Endothelial cell of umbilical vein (primary cell): Measurements from ENCODE around the gene HYOU1. TPM values are rescaled to one million over a fixed set of nuclear protein-coding genes. Genes with fewer than 3 reads are reported as not detected.

Experiments used
- BruUV-seq: library from RNA; stranded (reverse); fragments of 400-500 nt; replicated peaks from 2 replicates; lab custom pipeline; 2021; lab: Mats Ljungman, UMichigan
- CTCF ChIA-PET: fragments of 300-600, 350-600 bp; sonication (Branson Sonifier 250); formaldehyde crosslinking; loops from one replicate; lab custom pipeline; 2021; ENCODE audit warnings: antibody characterized with exemption, inconsistent platforms; lab: Charles Lee
- POLR2A ChIA-PET: fragments of 300-600, 350-600 bp; sonication (Branson Sonifier 250); formaldehyde crosslinking; loops from one replicate; lab custom pipeline; 2021; ENCODE audit warnings: antibody characterized with exemption, inconsistent platforms; lab: Charles Lee
- DNase-seq: peaks from one replicate; pipeline ENCODE4 v3.0.0-alpha.2; 2011; ENCODE audit warnings: low read depth, low spot score
- FAIRE-seq: peaks from 2 replicates; lab custom pipeline; 2011; peaks lifted over from hg19 to GRCh38; lab: Jason Lieb, UNC
- H2AFZ ChIP-seq: 2 replicates; pipeline ENCODE4 v1.6.0; 2012; ENCODE audit warnings: low read depth, low read length, control low read depth, inconsistent platforms
- H3K27ac ChIP-seq: 2 replicates; pipeline ENCODE4 v1.5.1; 2011; ENCODE audit warnings: low read depth, mild to moderate bottlenecking, control low read depth, low read length, moderate library complexity; ENCODE audit not compliant: insufficient read depth
- H3K27me3 ChIP-seq, 2 experiments: 2 replicates each; pipeline versions ENCODE4 v1.6.0 to v1.6.1; 2011; ENCODE audit warnings: low read length in 2 of 2, mixed read lengths in 1 of 2; ENCODE audit not compliant: control insufficient read depth in 2 of 2, insufficient read depth in 2 of 2
- H3K36me3 ChIP-seq, 2 experiments: 2 replicates in 1 of 2; 3 replicates in 1 of 2; pipeline ENCODE4 v1.5.1; 2011; ENCODE audit warnings: low read length in 2 of 2, mild to moderate bottlenecking in 1 of 2, moderate library complexity in 1 of 2; ENCODE audit not compliant: control insufficient read depth in 2 of 2, insufficient read depth in 2 of 2; ENCODE audit errors: extremely low read depth in 1 of 2
- H3K4me1 ChIP-seq: 3 replicates; pipeline ENCODE4 v1.5.1; 2011; ENCODE audit warnings: mild to moderate bottlenecking, low read length; ENCODE audit not compliant: control insufficient read depth, insufficient read depth; ENCODE audit errors: extremely low read depth
- H3K4me2 ChIP-seq: 2 replicates; pipeline ENCODE4 v1.6.1; 2011; ENCODE audit warnings: low read length, control low read depth, mixed read lengths; ENCODE audit not compliant: insufficient read depth
- H3K4me3 ChIP-seq, 3 experiments: fragments of 200-600 bp in 1 of 3; sonication (generic), shearing (Covaris generic) in 1 of 3; replicated peaks in 1 of 3; 2 replicates each; pipeline ENCODE4 v1.5.1; 2011 to 2016; ENCODE audit warnings: control low read depth in 3 of 3, low read length in 3 of 3, mild to moderate bottlenecking in 2 of 3, inconsistent platforms in 1 of 3, low read depth in 1 of 3, moderate library complexity in 1 of 3; ENCODE audit not compliant: insufficient read depth in 1 of 3
- H3K79me2 ChIP-seq: 2 replicates; pipeline ENCODE4 v1.6.0; 2012; ENCODE audit warnings: low read length, inconsistent platforms; ENCODE audit not compliant: control insufficient read depth, insufficient read depth
- H3K9ac ChIP-seq: replicated peaks from 2 replicates; pipeline ENCODE3; 2011; ENCODE audit warnings: low read length, control low read depth; ENCODE audit not compliant: insufficient read depth; ENCODE audit errors: extremely low read depth
- H3K9me1 ChIP-seq: replicated peaks from 3 replicates; pipeline ENCODE4 v1.6.0; 2011; ENCODE audit warnings: mild to moderate bottlenecking, low read length; ENCODE audit not compliant: control insufficient read depth, insufficient read depth; ENCODE audit errors: extremely low read depth
- H3K9me3 ChIP-seq: replicated peaks from 2 replicates; pipeline ENCODE4 v1.5.1; 2012; ENCODE audit warnings: low read length, inconsistent platforms; ENCODE audit not compliant: control insufficient read depth, insufficient read depth
- H4K20me1 ChIP-seq: replicated peaks from 2 replicates; pipeline ENCODE3; 2011; ENCODE audit warnings: mild to moderate bottlenecking, low read length; ENCODE audit not compliant: control insufficient read depth, insufficient read depth; ENCODE audit errors: extremely low read depth
- CTCF ChIP-seq, 2 donors: IDR thresholded peaks; 1 replicate in 1 of 2; 2 replicates in 1 of 2; pipeline ENCODE4 v1.5.1; 2011; ENCODE audit warnings: low read length in 2 of 2, mild to moderate bottlenecking in 2 of 2, moderate library complexity in 2 of 2, control low read depth in 1 of 2, inconsistent platforms in 1 of 2, low read depth in 1 of 2; ENCODE audit not compliant: insufficient read depth in 1 of 2; ENCODE audit errors: extremely low read depth in 1 of 2
- EZH2 ChIP-seq: IDR thresholded peaks from 2 replicates; pipeline ENCODE4 v1.6.1; 2012; ENCODE audit warnings: borderline replicate concordance, low read depth, mild to moderate bottlenecking, moderate library complexity, low read length, inconsistent platforms; ENCODE audit not compliant: severe bottlenecking
- FOS ChIP-seq: IDR thresholded peaks from 2 replicates; pipeline ENCODE4 v1.6.1; 2011; ENCODE audit warnings: mild to moderate bottlenecking, low read length, moderate library complexity, borderline replicate concordance; ENCODE audit not compliant: insufficient read depth
- GATA2 ChIP-seq: IDR thresholded peaks from 2 replicates; pipeline ENCODE4 v1.7.0; 2011; ENCODE audit warnings: low read depth, mild to moderate bottlenecking, moderate library complexity, mixed read lengths, low read length; ENCODE audit not compliant: insufficient read length, insufficient read depth
- JUN ChIP-seq: IDR thresholded peaks from 2 replicates; pipeline ENCODE4 v1.6.1; 2011; ENCODE audit warnings: borderline replicate concordance, low read depth; ENCODE audit not compliant: insufficient read length, insufficient read depth
- MYC ChIP-seq: IDR thresholded peaks from one replicate; pipeline ENCODE4 v1.6.1; 2011; ENCODE audit warnings: mild to moderate bottlenecking, low read depth, low read length
- POLR2A ChIP-seq: IDR thresholded peaks from 2 replicates; pipeline ENCODE4 v1.6.1; 2012; ENCODE audit warnings: low read depth, mild to moderate bottlenecking, control low read depth, low read length
- POLR2AphosphoS5 ChIP-seq: IDR thresholded peaks from 2 replicates; pipeline ENCODE4 v1.6.1; 2012; ENCODE audit warnings: low read depth, mild to moderate bottlenecking, control low read depth, low read length, moderate library complexity; ENCODE audit not compliant: insufficient read depth
- dilution Hi-C: fragments of 300-500 bp; cut with MboI; formaldehyde crosslinking; loops from one replicate; pipeline ENCODE4 v1.15.0; 2019; ENCODE audit warnings: low sequenced_read_pairs; ENCODE audit not compliant: extremely low pct_ligation_motif_present
- intact Hi-C: fragments of 100-400 bp; cut with micrococcal nuclease; formaldehyde crosslinking; loops from one replicate; pipeline ENCODE4 v1.10.0; 2022
- polyA plus RNA-seq, 4 experiments: library from polyadenylated mRNA; depleted of rRNA in 3 of 4; stranded (reverse) in 3 of 4; unstranded in 1 of 4; fragments of >200 nt; gene quantifications; 2 replicates each; pipeline versions ENCODE4 v1.2.1 to v1.2.3, GENCODE V29; 2011 to 2012; ENCODE audit warnings: missing spikeins in 1 of 4
- total RNA-seq: library from RNA; stranded (reverse); gene quantifications from 2 replicates; pipeline ENCODE4 v1.2.3, GENCODE V29; 2021
- TF ChIP-seq, protein P1 (sequence below): IDR thresholded peaks from 2 replicates; pipeline ENCODE4 v1.6.1; 2011; ENCODE audit not compliant: insufficient read depth, insufficient read length

The HYOU1 gene
- total and polyA plus RNA-seq, 2 donors (not counting 3 experiments of a cell fraction or from before 2014, with no cell fraction given) = 302 to 318 TPM

DNA sequence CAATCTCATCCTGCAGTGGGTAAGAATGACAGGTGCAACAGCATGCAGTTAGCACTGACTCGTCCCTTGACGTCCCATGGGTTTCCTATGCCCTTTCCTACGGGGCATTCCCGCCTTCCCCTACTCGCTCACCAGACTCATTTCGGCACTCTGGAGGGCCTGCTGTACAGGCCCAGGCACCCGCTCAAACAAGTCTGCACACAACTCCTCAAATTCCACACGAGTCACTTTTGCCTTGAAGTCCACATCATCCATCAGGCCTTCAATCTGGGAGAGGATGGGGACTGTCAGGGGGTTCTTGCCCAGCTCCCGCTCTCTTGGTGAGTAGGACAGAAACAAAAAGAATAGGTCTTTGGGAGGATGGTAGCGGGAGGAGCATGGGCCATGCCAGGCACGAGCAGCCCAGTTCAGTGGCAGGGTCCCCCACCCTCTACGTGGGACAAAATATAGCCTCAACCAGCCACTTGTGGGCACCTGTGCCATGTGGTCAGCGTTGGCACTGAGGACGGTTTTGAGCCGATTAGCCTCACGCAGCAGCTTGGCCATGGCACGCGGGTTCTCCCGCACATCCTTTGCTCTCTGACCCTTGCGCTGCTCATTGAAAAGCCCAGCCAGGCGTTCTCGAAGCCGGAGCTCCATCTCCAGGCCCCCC is 4.7 kb downstream of the HYOU1 start:
- CTCF ChIA-PET = no interaction called here
- H4K20me1 ChIP-seq = no peaks in the 10 kb centered on the region

More for the DNA sequence above, 4.7 kb downstream of the HYOU1 start:
- dilution Hi-C loops (no loop called here), intact Hi-C loops (no loop called here)
- Histone ChIP-seq H3K36me3 (peaks cover 27 to 68% of the 10 kb centered on the region in 2 experiments), H3K27ac (no peak overlapping the region), H3K27me3 (no peaks in the 10 kb centered on the region), H3K9ac (no peak overlapping the region), H3K9me1 (no peaks in the 10 kb centered on the region), H2AFZ (no peak overlapping the region), H3K9me3 (no peaks in the 10 kb centered on the region), H3K79me2 (peaks cover 19% of the 10 kb centered on the region), H3K4me1 (peaks cover 9% of the 10 kb centered on the region), H3K4me2 (no peak overlapping the region), H3K4me3 (no peak overlapping the region)
- POLR2A ChIA-PET = no interaction called here
- FAIRE-seq (no peak), DNase-seq (no peak)
- no TSS peak for BruUV-seq
- TF ChIP-seq FOS = no peak
- TF ChIP-seq, protein P1, sequence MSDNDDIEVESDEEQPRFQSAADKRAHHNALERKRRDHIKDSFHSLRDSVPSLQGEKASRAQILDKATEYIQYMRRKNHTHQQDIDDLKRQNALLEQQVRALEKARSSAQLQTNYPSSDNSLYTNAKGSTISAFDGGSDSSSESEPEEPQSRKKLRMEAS = no peak
- TF ChIP-seq POLR2AphosphoS5 = no peak
- TF ChIP-seq CTCF (IDR thresholded peaks at IDR 0.05; ENCODE audit: extremely low read depth in 1 of 2, insufficient read depth in 1 of 2, low read depth in 1 of 2, low read length in 2 of 2) = no peak
- TF ChIP-seq POLR2A = no peak
- no peak for TF ChIP-seq GATA2
- TF ChIP-seq EZH2 = no peak
- TF ChIP-seq MYC = no peak
- no peak for TF ChIP-seq JUN
